KMS-11 (cell line): ENCODE results near the gene CRY1.

ENCODE experiments used
- H2AFZ ChIP-seq: fragments of 200-600 bp; sonication (generic); 2 replicates; pipeline ENCODE4 v1.6.1; 2016; ENCODE audit warnings: antibody characterized with exemption, mixed run types, low read depth
- H3K27ac ChIP-seq: fragments of 200-600 bp; sonication (generic); 2 replicates; pipeline ENCODE4 v1.6.1; 2016; ENCODE audit warnings: mild to moderate bottlenecking, mixed run types
- H3K27me3 ChIP-seq: fragments of 200-600 bp; sonication (generic); 2 replicates; pipeline ENCODE4 v1.6.1; 2017; ENCODE audit warnings: mild to moderate bottlenecking, low read depth, mixed run types, moderate library complexity; ENCODE audit not compliant: insufficient read depth
- H3K36me3 ChIP-seq: fragments of 200-600 bp; sonication (generic); 2 replicates; pipeline ENCODE4 v1.6.1; 2017; ENCODE audit warnings: mild to moderate bottlenecking, mixed run types; ENCODE audit not compliant: insufficient read depth
- H3K4me1 ChIP-seq: fragments of 200-600 bp; sonication (generic); 2 replicates; pipeline ENCODE4 v1.6.1; 2016; ENCODE audit warnings: mild to moderate bottlenecking, low read depth, mixed run types; ENCODE audit not compliant: poor library complexity, severe bottlenecking
- H3K4me2 ChIP-seq: fragments of 200-600 bp; sonication (generic); 2 replicates; pipeline ENCODE4 v1.7.0; 2016; ENCODE audit warnings: mild to moderate bottlenecking, mixed run types
- H3K4me3 ChIP-seq: fragments of 200-600 bp; sonication (generic); IDR thresholded peaks from 2 replicates; pipeline ENCODE4 v1.6.1; 2017; ENCODE audit warnings: low read depth, low read length, mixed read lengths; ENCODE audit not compliant: insufficient read depth
- H3K79me2 ChIP-seq: fragments of 200-600 bp; sonication (generic); 2 replicates; pipeline ENCODE4 v1.6.1; 2016; ENCODE audit warnings: low read depth, mixed run types; ENCODE audit not compliant: insufficient read depth
- H3K9ac ChIP-seq: fragments of 200-600 bp; sonication (generic); 2 replicates; pipeline ENCODE4 v1.6.1; 2016; ENCODE audit warnings: mild to moderate bottlenecking, mixed run types
- H4K20me1 ChIP-seq: fragments of 200-600 bp; sonication (generic); 2 replicates; pipeline ENCODE4 v1.6.1; 2016; ENCODE audit warnings: mild to moderate bottlenecking, mixed run types; ENCODE audit not compliant: insufficient read depth
- CTCF ChIP-seq: fragments of 200-600 bp; sonication (generic); conservative IDR thresholded peaks from 2 replicates; pipeline ENCODE4 v1.6.1; 2017; ENCODE audit warnings: low read depth, mild to moderate bottlenecking, antibody characterized with exemption, low read length, moderate library complexity, mixed read lengths

Gene CRY1

GRCh38 chr12:106981788-106982187 is 111.6 kb downstream of the CRY1 start:
- Histone ChIP-seq H3K4me3 (no peak overlapping the region), H3K79me2 (no peaks in the 10 kb centered on the region), H3K4me2 (no peak overlapping the region), H3K36me3 (no peaks in the 10 kb centered on the region), H3K9ac (no peak overlapping the region), H2AFZ (no peak overlapping the region), H3K27me3 (no peaks in the 10 kb centered on the region), H4K20me1 (no peaks in the 10 kb centered on the region), H3K4me1 (peaks cover 7% of the 10 kb centered on the region), H3K27ac (no peak overlapping the region)
- no peak for TF ChIP-seq CTCF

GRCh38 chr12:106980944-106981343 is 112.4 kb downstream of the CRY1 start:
- no peaks in the 10 kb centered on the region for H3K36me3 ChIP-seq
- no peak for TF ChIP-seq CTCF
- no peak overlapping the region for H2AFZ ChIP-seq
- no peak overlapping the region for H3K4me3 ChIP-seq
- H3K4me1 ChIP-seq, result peaks cover 3% of the 10 kb centered on the region
- H4K20me1 ChIP-seq, result no peaks in the 10 kb centered on the region
- no peak overlapping the region for H3K27ac ChIP-seq
- no peaks in the 10 kb centered on the region for H3K27me3 ChIP-seq
- no peaks in the 10 kb centered on the region for H3K79me2 ChIP-seq
- H3K4me2 ChIP-seq, result no peak overlapping the region
- no peak overlapping the region for H3K9ac ChIP-seq

- Histone ChIP-seq H4K20me1 (no peaks in the 10 kb centered on the region), H3K27me3 (no peaks in the 10 kb centered on the region), H3K4me1 (no peaks in the 10 kb centered on the region), H3K9ac (no peak overlapping the region), H3K4me3 (no peak overlapping the region), H2AFZ (no peak overlapping the region), H3K79me2 (no peaks in the 10 kb centered on the region), H3K27ac (no peak overlapping the region), H3K36me3 (no peaks in the 10 kb centered on the region), H3K4me2 (no peak overlapping the region)
- no peak for TF ChIP-seq CTCF
These were observed 115.1 kb downstream of the CRY1 start for GRCh38 chr12:106978035-106978800.

- Histone ChIP-seq H3K4me2 (no peak overlapping the region), H2AFZ (no peak overlapping the region), H3K79me2 (no peaks in the 10 kb centered on the region), H3K27me3 (no peaks in the 10 kb centered on the region), H3K4me3 (no peak overlapping the region), H3K4me1 (no peaks in the 10 kb centered on the region), H3K9ac (no peak overlapping the region), H3K27ac (no peak overlapping the region), H3K36me3 (no peaks in the 10 kb centered on the region), H4K20me1 (no peaks in the 10 kb centered on the region)
- TF ChIP-seq CTCF, result no peak
These were observed 116.7 kb downstream of the CRY1 start for GRCh38 chr12:106976668-106977067.
